Astrocyte (in vitro differentiated cells and primary cell): Measurements from ENCODE around the gene ENTPD2. TPM values are rescaled to one million over a fixed set of nuclear protein-coding genes. Genes with fewer than 3 reads are reported as not detected.

ENCODE experiments used
- DNase-seq: peaks from one replicate; pipeline ENCODE4 v3.0.0-alpha.2; 2010; ENCODE audit warnings: low read depth
- FAIRE-seq: peaks from 2 replicates; lab custom pipeline; 2011; peaks lifted over from hg19 to GRCh38; lab: Jason Lieb, UNC
- H2AFZ ChIP-seq: 2 replicates; pipeline ENCODE4 v1.6.0; 2012; ENCODE audit warnings: low read depth, low read length, inconsistent platforms
- H3K27ac ChIP-seq: 2 replicates; pipeline ENCODE4 v1.5.1; 2011; ENCODE audit warnings: low read depth, low read length, inconsistent platforms
- H3K27me3 ChIP-seq: 2 replicates; pipeline ENCODE4 v1.6.0; 2011; ENCODE audit warnings: low read length, inconsistent platforms; ENCODE audit not compliant: insufficient read depth
- H3K36me3 ChIP-seq: 2 replicates; pipeline ENCODE4 v1.5.1; 2011; ENCODE audit warnings: low read length, inconsistent platforms; ENCODE audit not compliant: insufficient read depth
- H3K4me1 ChIP-seq: 2 replicates; pipeline ENCODE4 v1.5.1; 2011; ENCODE audit warnings: low read length, inconsistent platforms; ENCODE audit not compliant: insufficient read depth
- H3K4me2 ChIP-seq: 2 replicates; pipeline ENCODE4 v1.6.0; 2012; ENCODE audit warnings: low read length, inconsistent platforms
- H3K4me3 ChIP-seq: 2 replicates; pipeline ENCODE4 v1.5.1; 2011; ENCODE audit warnings: low read depth, mild to moderate bottlenecking, low read length, inconsistent platforms; ENCODE audit not compliant: insufficient read depth
- H3K79me2 ChIP-seq: 2 replicates; pipeline ENCODE4 v1.6.0; 2012; ENCODE audit warnings: mild to moderate bottlenecking, low read length, inconsistent platforms; ENCODE audit not compliant: insufficient read depth
- H3K9ac ChIP-seq: 2 replicates; pipeline ENCODE4 v1.6.0; 2012; ENCODE audit warnings: mild to moderate bottlenecking, low read length, inconsistent platforms
- H3K9me3 ChIP-seq: 2 replicates; pipeline ENCODE4 v1.5.1; 2012; ENCODE audit warnings: low read depth, mild to moderate bottlenecking, low read length, inconsistent platforms; ENCODE audit not compliant: insufficient read depth
- H4K20me1 ChIP-seq: 2 replicates; pipeline ENCODE4 v1.6.0; 2012; ENCODE audit warnings: low read length, inconsistent platforms; ENCODE audit not compliant: insufficient read depth
- H3K27ac Mint-ChIP-seq: one replicate; pipeline ENCODE4 v1.8.0; 2021; ENCODE audit warnings: mild to moderate bottlenecking, mixed read lengths; ENCODE audit not compliant: unreplicated experiment
- H3K27me3 Mint-ChIP-seq: one replicate; pipeline ENCODE4 v1.8.0; 2021; ENCODE audit warnings: low read depth, mixed read lengths; ENCODE audit not compliant: unreplicated experiment
- H3K36me3 Mint-ChIP-seq: one replicate; pipeline ENCODE4 v1.8.0; 2021; ENCODE audit warnings: low read depth, mixed read lengths; ENCODE audit not compliant: unreplicated experiment
- H3K4me1 Mint-ChIP-seq: one replicate; pipeline ENCODE4 v1.8.0; 2021; ENCODE audit warnings: low read depth, mixed read lengths; ENCODE audit not compliant: unreplicated experiment
- H3K4me3 Mint-ChIP-seq: one replicate; pipeline ENCODE4 v1.8.0; 2021; ENCODE audit warnings: mild to moderate bottlenecking, moderate library complexity, mixed read lengths; ENCODE audit not compliant: unreplicated experiment
- H3K9me3 Mint-ChIP-seq: one replicate; pipeline ENCODE4 v1.8.0; 2021; ENCODE audit warnings: mild to moderate bottlenecking, mixed read lengths; ENCODE audit not compliant: unreplicated experiment
- CTCF ChIP-seq: IDR thresholded peaks from 2 replicates; pipeline ENCODE4 v1.5.1; 2011; ENCODE audit warnings: low read depth, mild to moderate bottlenecking, inconsistent platforms, low read length, moderate library complexity; ENCODE audit not compliant: insufficient read depth
- EZH2 ChIP-seq: IDR thresholded peaks from 2 replicates; pipeline ENCODE4 v1.6.1; 2012; ENCODE audit warnings: mild to moderate bottlenecking, low read length, inconsistent platforms; ENCODE audit not compliant: insufficient read depth
- total RNA-seq: library from RNA; stranded (reverse); gene quantifications from 2 replicates; pipeline ENCODE4 v1.2.1, GENCODE V29; 2021

The ENTPD2 gene
- total RNA-seq, 1 donor from 2014 or later: 0.14 TPM

GRCh38 chr9:137073992-137074399 lies 20.1 kb upstream of the ENTPD2 start:
- H4K20me1 ChIP-seq: peaks cover 8% of the 10 kb centered on the region
- no peak for FAIRE-seq
- no peaks in the 10 kb centered on the region for H3K27me3 ChIP-seq
- TF ChIP-seq CTCF: no peak
- H3K36me3 Mint-ChIP-seq: peaks cover 3% of the 10 kb centered on the region
- no peaks in the 10 kb centered on the region for H3K36me3 ChIP-seq
- H3K4me1 Mint-ChIP-seq: no peaks in the 10 kb centered on the region
- peaks cover 16% of the 10 kb centered on the region for H3K4me1 ChIP-seq
- no peak overlapping the region for H2AFZ ChIP-seq
- no peaks in the 10 kb centered on the region for H3K9me3 ChIP-seq
- peaks cover 28% of the 10 kb centered on the region for H3K27me3 Mint-ChIP-seq
- H3K4me3 Mint-ChIP-seq: peak overlapping the region; percentile 14
- no peak overlapping the region for H3K4me3 ChIP-seq
- H3K4me2 ChIP-seq: no peak overlapping the region
- H3K9me3 Mint-ChIP-seq: no peaks in the 10 kb centered on the region
- no peak overlapping the region for H3K27ac ChIP-seq
- H3K27ac Mint-ChIP-seq: no peak overlapping the region
- peaks cover 8% of the 10 kb centered on the region for H3K79me2 ChIP-seq
- no peak overlapping the region for H3K9ac ChIP-seq
- DNase-seq: no peak

- peak overlapping the region; percentile 27 for H3K9ac ChIP-seq
- Mint-ChIP-seq H3K4me1 (no peaks in the 10 kb centered on the region), H3K27ac (no peak overlapping the region), H3K9me3 (no peaks in the 10 kb centered on the region), H3K4me3 (peak overlapping the region; percentile 71), H3K27me3 (peaks cover 29% of the 10 kb centered on the region), H3K36me3 (peaks cover 3% of the 10 kb centered on the region)
- H2AFZ ChIP-seq: peak overlapping the region; percentile 75
- no peaks in the 10 kb centered on the region for H3K36me3 ChIP-seq
- peaks cover 9% of the 10 kb centered on the region for H3K4me1 ChIP-seq
- no peak overlapping the region for H3K4me3 ChIP-seq
- no peaks in the 10 kb centered on the region for H3K27me3 ChIP-seq
- H3K27ac ChIP-seq: no peak overlapping the region
- H3K4me2 ChIP-seq: peak overlapping the region; percentile 86
- peaks cover 14% of the 10 kb centered on the region for H4K20me1 ChIP-seq
- H3K79me2 ChIP-seq: no peaks in the 10 kb centered on the region
- no peaks in the 10 kb centered on the region for H3K9me3 ChIP-seq
- TF ChIP-seq EZH2 (no peak), CTCF (no peak)
- no peak for FAIRE-seq
- DNase-seq: no peak
Observed at GRCh38 chr9:137071282-137071681, 17.4 kb upstream of the ENTPD2 start.

GRCh38 chr9:137070906-137071275 lies 17.0 kb upstream of the ENTPD2 start:
- Mint-ChIP-seq H3K27ac (no peak overlapping the region), H3K36me3 (peaks cover 3% of the 10 kb centered on the region), H3K4me1 (no peaks in the 10 kb centered on the region), H3K4me3 (peak overlapping the region; percentile 71), H3K27me3 (peaks cover 26% of the 10 kb centered on the region), H3K9me3 (no peaks in the 10 kb centered on the region)
- Histone ChIP-seq H3K79me2 (no peaks in the 10 kb centered on the region), H3K36me3 (no peaks in the 10 kb centered on the region), H3K9me3 (no peaks in the 10 kb centered on the region), H4K20me1 (peaks cover 14% of the 10 kb centered on the region), H3K4me2 (peak overlapping the region; percentile 86), H3K27me3 (no peaks in the 10 kb centered on the region), H2AFZ (peak overlapping the region; percentile 75), H3K27ac (no peak overlapping the region), H3K4me3 (peak overlapping the region; percentile 61), H3K9ac (peak overlapping the region; percentile 27), H3K4me1 (peaks cover 9% of the 10 kb centered on the region)
- FAIRE-seq: no peak
- no peak for DNase-seq
- TF ChIP-seq CTCF (no peak), EZH2 (no peak)
